HG02943 (cell line): ENCODE data around the gene CTAGE9.

Experiments used
- ATAC-seq: cut with Tn5 transposase; IDR thresholded peaks from one replicate; pipeline ENCODE4 v1.9.1; 2021; ENCODE audit warnings: mild to moderate bottlenecking, low read depth, moderate library complexity; ENCODE audit not compliant: unreplicated experiment

Gene CTAGE9

DNA sequence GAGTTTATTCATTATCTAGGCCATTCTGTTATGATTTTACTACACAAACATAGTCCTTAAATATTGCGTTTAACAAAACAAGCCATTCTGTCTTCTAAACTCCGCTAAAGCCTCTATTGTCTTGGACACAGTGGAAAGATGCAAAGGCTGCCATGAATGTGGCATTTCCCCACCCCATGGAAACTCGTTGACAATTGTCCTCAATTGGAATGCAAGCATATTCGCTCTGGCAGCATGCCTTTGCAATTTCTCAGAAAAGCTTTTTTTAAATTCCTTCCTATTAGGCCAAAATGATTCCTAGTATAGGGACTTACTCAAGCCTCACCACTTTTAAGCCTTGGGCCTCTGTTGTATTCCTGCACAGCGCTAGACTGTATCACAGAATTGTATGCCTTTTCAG, 32.4 kb downstream of the CTAGE9 start:
- no peak for ATAC-seq

DNA sequence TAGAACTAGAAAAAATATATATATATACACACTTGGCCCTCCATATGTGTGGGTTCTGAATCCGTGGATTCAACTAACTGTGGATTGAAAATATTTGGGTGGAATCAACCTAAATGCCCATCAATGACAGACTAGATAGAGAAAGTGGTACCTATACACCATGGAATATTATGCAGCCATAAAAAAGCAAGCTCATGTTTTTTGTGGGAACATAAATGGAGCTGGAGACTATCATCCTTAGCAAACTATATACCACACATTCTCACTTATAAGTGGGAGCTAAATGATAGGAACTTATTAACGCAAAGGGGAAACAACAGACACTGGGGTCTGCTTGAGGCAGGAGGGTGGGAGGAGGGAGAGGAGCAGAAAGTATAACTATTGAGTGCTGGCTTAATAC, 37.6 kb downstream of the CTAGE9 start:
- no peak for ATAC-seq

DNA sequence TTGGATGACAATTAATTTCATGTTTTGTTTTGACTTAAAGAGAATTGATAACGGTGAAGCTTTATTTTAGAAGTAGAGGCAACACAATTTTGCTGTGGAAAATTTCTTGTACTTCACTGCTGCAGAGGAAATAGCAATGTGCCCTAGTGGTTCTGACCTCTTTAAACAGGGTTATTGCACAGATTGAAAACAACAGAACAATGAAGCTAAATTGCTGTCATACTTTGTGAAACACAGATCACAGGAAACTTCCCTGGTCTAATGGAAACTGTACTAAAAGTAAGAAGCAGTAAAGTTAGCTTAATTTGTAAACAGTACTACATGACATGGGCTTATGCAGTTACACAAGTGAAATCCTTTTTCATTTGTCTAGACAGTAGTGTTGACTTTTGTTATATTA, 40.9 kb downstream of the CTAGE9 start:
- ATAC-seq = no peak

DNA sequence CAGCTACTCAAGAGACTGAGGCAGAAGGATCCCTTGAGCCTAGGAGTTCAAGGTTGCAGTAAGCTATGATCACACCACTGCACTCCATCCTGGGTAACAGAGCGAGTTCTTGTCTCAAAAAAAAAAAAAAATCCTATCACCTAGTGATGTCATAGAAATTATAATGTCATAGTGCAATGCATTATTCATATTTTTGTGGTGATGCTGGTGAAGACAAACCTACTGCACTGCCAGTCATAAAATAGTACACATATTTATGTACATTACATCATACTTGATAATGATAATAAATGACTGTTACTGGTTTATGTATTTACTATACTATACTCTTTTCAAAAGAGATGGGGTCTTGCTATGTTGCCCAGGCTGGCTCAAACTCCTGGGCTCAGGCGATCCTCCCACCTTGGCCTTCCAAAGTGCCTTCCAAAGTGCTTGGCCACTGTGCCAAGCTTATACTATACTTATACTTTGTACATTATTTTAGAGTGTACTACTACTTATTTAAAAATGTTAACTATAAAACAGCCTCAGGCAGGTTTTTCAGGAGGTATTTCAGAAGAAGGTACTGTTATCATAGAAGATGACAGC, 47.1 kb downstream of the CTAGE9 start:
- ATAC-seq = no peak

DNA sequence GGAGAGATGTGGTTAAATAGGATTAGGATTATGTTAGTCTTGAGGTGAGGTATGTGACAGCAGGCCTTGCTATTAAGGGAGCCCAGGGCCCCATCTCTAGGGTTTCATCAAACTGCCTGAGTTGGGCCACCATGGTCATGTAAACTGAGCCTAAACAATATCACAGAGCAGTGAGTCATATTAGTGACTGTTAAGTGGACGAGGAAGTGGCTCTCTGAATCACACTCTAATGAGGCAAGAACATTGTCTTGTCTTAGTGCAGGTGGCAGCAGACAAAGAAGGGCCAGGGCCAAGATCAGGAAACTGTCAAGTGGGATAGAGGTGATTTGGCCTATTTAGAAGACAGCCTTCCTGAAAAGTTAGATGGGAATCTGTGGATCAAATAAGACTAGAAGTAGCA, 50.6 kb downstream of the CTAGE9 start:
- no peak for ATAC-seq
